Measurements from ENCODE around the gene TTC28. TPM values are rescaled to one million over a fixed set of nuclear protein-coding genes. Genes with fewer than 3 reads are reported as not detected.

Gene TTC28
- 77.8 TPM for total RNA-seq

DNA sequence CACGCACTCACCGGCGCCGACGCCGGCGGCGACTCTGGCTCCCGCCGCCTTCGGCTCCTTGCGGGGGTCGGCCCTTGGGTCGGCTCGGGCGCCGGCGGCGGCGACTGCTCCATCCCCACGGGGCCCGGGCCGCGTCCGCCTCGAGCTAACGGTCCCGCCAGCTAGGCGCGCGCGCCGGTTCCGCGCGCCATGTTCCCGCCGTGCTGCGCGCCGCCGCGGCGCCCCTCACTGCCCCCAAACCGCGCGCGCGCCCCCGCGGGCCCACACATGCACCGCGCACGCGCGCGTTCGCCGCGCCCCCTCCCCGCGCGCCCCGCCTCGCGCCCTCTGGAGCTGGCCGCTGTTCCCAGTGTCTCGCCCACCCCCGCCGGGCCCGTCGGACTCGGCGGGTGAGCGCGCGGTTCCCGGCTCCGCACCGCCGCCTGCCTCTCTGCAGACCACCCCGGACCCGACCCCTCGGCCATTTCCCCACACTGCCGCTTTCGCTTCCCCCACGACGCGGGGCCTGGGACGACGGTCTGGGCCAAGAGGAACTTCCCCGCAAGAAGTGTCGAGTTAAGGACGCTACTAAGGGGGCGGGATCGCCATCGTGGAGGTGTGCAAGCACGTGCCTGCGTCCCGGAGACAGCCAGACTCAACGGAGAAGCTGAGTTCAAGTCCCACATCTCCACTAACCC is at the start of gene TTC28:
TTC28 (minus strand) TSS at position 230 of the 677 bp plus-strand sequence; CDS start at position 113, 117 bp downstream.

Small RNA genes lying within 50 kb of the gene (small RNA-seq; reads per million reads assigned to genes)
- not detected for gene MIR5739 (ENCODE audit: low replicate concordance)
- gene RF00019 (ENCODE audit: low replicate concordance), result not detected
- not detected for gene RF00150 (ENCODE audit: low replicate concordance)
- gene RF02200 (ENCODE audit: low replicate concordance), result not detected
- gene RN7SL162P (ENCODE audit: low replicate concordance), result not detected

Other genes starting within 250 kb of the TTC28 start
- 10.2 TPM for gene CHEK2, start 62.0 kb upstream of the TTC28 start, total RNA-seq
- 13.8 TPM for gene HSCB, start 62.2 kb upstream of the TTC28 start, total RNA-seq
- gene CCDC117, start 92.9 kb upstream of the TTC28 start, total RNA-seq, result 21.7 TPM
- 146 TPM for gene XBP1, start 120.7 kb upstream of the TTC28 start, total RNA-seq
- gene ZNRF3, start 203.7 kb upstream of the TTC28 start, total RNA-seq, result 27.7 TPM

All from metanephros (tissue), 2 donors.